ENCODE results near the gene DNAH14. TPM values are rescaled to one million over a fixed set of nuclear protein-coding genes. Genes with fewer than 3 reads are reported as not detected.

DNAH14 gene
- total and polyA plus RNA-seq, 4 donors = 2.7 to 19.8 (median 9.6) TPM

- Histone ChIP-seq H3K27ac (ENCODE audit: low read depth in 1 of 2, low read length in 2 of 2) (no peak overlapping the region), H3K4me3 (ENCODE audit: low read depth in 1 of 3, low read length in 3 of 3) (no peak overlapping the region), H3K4me1 (ENCODE audit: control insufficient read depth in 4 of 4, insufficient read depth in 4 of 4, low read length in 3 of 4) (peaks cover 6 to 15% (median 13%) of the 10 kb centered on the region in 4 donors), H3K9me3 (ENCODE audit: control insufficient read depth in 4 of 4, low read length in 3 of 4) (no peaks in the 10 kb centered on the region), H3K27me3 (ENCODE audit: control insufficient read depth in 4 of 4, insufficient read depth in 4 of 4, low read length in 3 of 4) (no peaks in the 10 kb centered on the region), H3K36me3 (ENCODE audit: control insufficient read depth in 4 of 4, insufficient read depth in 3 of 4, low read depth in 1 of 4, low read length in 3 of 4) (peaks cover 6 to 33% (median 14%) of the 10 kb centered on the region in 4 donors), H3K9ac (ENCODE audit: low read depth in 1 of 2, low read length in 2 of 2) (no peak overlapping the region)
- DNase-seq (ENCODE audit: low spot score) = no peak
- TF ChIP-seq YY1 (IDR thresholded peaks at IDR 0.05) = no peak
- WGBS = 85% methylated on average over 8 of the region's 8 CpGs
Measured at GRCh38 chr1:225409051-225409450, 479.6 kb downstream of the DNAH14 start.

GRCh38 chr1:225410036-225410435, 480.6 kb downstream of the DNAH14 start:
- Histone ChIP-seq H3K9me3 (ENCODE audit: control insufficient read depth in 4 of 4, low read length in 3 of 4) (no peaks in the 10 kb centered on the region), H3K27me3 (ENCODE audit: control insufficient read depth in 4 of 4, insufficient read depth in 4 of 4, low read length in 3 of 4) (no peaks in the 10 kb centered on the region), H3K27ac (ENCODE audit: low read depth in 1 of 2, low read length in 2 of 2) (no peak overlapping the region), H3K4me1 (ENCODE audit: control insufficient read depth in 4 of 4, insufficient read depth in 4 of 4, low read length in 3 of 4) (peaks cover 7 to 20% (median 13%) of the 10 kb centered on the region in 4 donors), H3K4me3 (ENCODE audit: low read depth in 1 of 3, low read length in 3 of 3) (no peak overlapping the region), H3K9ac (ENCODE audit: low read depth in 1 of 2, low read length in 2 of 2) (no peak overlapping the region), H3K36me3 (ENCODE audit: control insufficient read depth in 4 of 4, insufficient read depth in 3 of 4, low read depth in 1 of 4, low read length in 3 of 4) (peaks cover 10 to 34% (median 16%) of the 10 kb centered on the region in 4 donors)
- no peak for DNase-seq (ENCODE audit: low spot score)
- TF ChIP-seq ATF3 (IDR thresholded peaks at IDR 0.05) (no peak), REST (IDR thresholded peaks at IDR 0.05) (no peak), RAD21 (IDR thresholded peaks at IDR 0.05) (no peak), FOXA2 (IDR thresholded peaks at IDR 0.05) (no peak), HNF4G (IDR thresholded peaks at IDR 0.05) (no peak)
- 93% methylated on average over 6 of the region's 6 CpGs for WGBS

- no peak for TF ChIP-seq HNF4G (IDR thresholded peaks at IDR 0.05)
- no peak for TF ChIP-seq RXRA (IDR thresholded peaks at IDR 0.05)
- no peak for TF ChIP-seq ATF3 (IDR thresholded peaks at IDR 0.05)
- no peak for TF ChIP-seq MAX (IDR thresholded peaks at IDR 0.05)
- TF ChIP-seq SP1 (IDR thresholded peaks at IDR 0.05) = no peak
- H3K4me3 ChIP-seq (ENCODE audit: low read depth in 1 of 3, low read length in 3 of 3) = no peak overlapping the region
- H3K4me1 ChIP-seq (ENCODE audit: control insufficient read depth in 4 of 4, insufficient read depth in 4 of 4, low read length in 3 of 4) = peaks cover 7 to 20% (median 13%) of the 10 kb centered on the region in 4 donors
Measured at GRCh38 chr1:225412321-225412720, 482.8 kb downstream of the DNAH14 start.

More at GRCh38 chr1:225412321-225412720, 482.8 kb downstream of the DNAH14 start:
- no peaks in the 10 kb centered on the region for H3K9me3 ChIP-seq (ENCODE audit: control insufficient read depth in 4 of 4, low read length in 3 of 4)
- H3K9ac ChIP-seq (ENCODE audit: low read depth in 1 of 2, low read length in 2 of 2) = peak overlapping the region in 1 of 2 donors; percentile 56
- DNase-seq (ENCODE audit: low spot score) = no peak
- WGBS = 51% methylated on average over 10 of the region's 10 CpGs
- H3K36me3 ChIP-seq (ENCODE audit: control insufficient read depth in 4 of 4, insufficient read depth in 3 of 4, low read depth in 1 of 4, low read length in 3 of 4) = peaks cover 8 to 32% (median 18%) of the 10 kb centered on the region in 4 donors
- H3K27me3 ChIP-seq (ENCODE audit: control insufficient read depth in 4 of 4, insufficient read depth in 4 of 4, low read length in 3 of 4) = no peaks in the 10 kb centered on the region
- peak overlapping the region; percentile 57 to 73 for H3K27ac ChIP-seq (ENCODE audit: low read depth in 1 of 2, low read length in 2 of 2)
